IPS-20b (cell line): ENCODE results near the gene GNG3.

Source experiments
- H3K27ac ChIP-seq: one replicate; pipeline ENCODE4 v1.5.1; 2013; ENCODE audit warnings: low read length
- H3K27me3 ChIP-seq: 2 replicates; pipeline ENCODE4 v1.6.1; 2013; ENCODE audit warnings: mild to moderate bottlenecking, low read length, inconsistent platforms; ENCODE audit not compliant: insufficient read depth
- H3K36me3 ChIP-seq: 2 replicates; pipeline ENCODE4 v1.6.1; 2013; ENCODE audit warnings: low read depth, mild to moderate bottlenecking, inconsistent platforms, low read length, moderate library complexity; ENCODE audit not compliant: insufficient read depth
- H3K4me1 ChIP-seq: 2 replicates; pipeline ENCODE4 v1.6.1; 2013; ENCODE audit warnings: mild to moderate bottlenecking, control low read depth, inconsistent platforms, low read length, moderate library complexity; ENCODE audit not compliant: insufficient read depth
- H3K4me3 ChIP-seq: 2 replicates; pipeline ENCODE4 v1.5.1; 2013; ENCODE audit warnings: mild to moderate bottlenecking, low read length, inconsistent platforms
- H3K9ac ChIP-seq: 2 replicates; pipeline ENCODE4 v1.6.1; 2013; ENCODE audit warnings: low read depth, mild to moderate bottlenecking, inconsistent platforms, low read length, moderate library complexity
- H3K9me3 ChIP-seq: 2 replicates; pipeline ENCODE4 v1.6.1; 2013; ENCODE audit warnings: mild to moderate bottlenecking, low read depth, low read length, inconsistent platforms; ENCODE audit not compliant: insufficient read depth

Gene GNG3

GRCh38 chr11:62707277-62707861 is at the start of gene GNG3, which contains the start of gene BSCL2:
GNG3 (plus strand) TSS chr11:62707676; CDS start chr11:62708296, 620 bp downstream.
BSCL2 (minus strand) TSS chr11:62707424; CDS start chr11:62707195, 229 bp downstream.
- peak within 1 kb of the TSS; percentile 98 for H3K27ac ChIP-seq

DNA sequence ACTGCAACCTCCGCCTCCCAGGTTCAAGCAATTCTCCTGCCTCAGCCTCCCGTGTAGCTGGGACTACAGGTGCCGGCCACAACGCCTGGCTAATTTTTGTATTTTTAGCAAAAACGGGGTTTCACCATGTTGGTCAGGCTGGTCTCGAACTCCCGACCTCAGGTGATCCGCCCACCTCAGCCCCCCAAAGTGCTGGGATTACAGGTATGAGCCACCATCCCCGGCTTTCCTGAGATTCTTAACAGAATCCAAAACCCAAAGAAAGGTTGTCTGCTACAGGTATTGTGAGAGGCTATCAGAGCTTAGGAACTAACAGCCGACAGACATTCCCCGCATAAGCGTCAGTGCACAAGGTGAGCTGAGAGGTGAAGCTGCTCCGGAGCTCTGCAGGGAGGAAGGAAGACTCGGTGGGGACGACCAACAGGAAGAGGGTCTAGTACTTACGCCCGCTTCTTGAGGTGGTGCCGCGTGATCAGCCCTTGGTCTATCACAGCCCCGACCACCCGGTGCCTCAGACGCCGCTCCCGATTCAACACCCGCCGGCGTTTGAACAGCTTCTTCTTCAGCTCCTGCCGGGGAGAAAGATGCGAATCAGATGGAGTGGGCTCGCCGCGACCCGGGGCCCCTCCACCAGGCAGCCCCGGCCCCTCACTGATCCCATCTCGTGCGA is 42.9 kb upstream of the GNG3 start:
- Histone ChIP-seq H3K4me3 (peak overlapping the region; percentile 98), H3K4me1 (peaks cover 10% of the 10 kb centered on the region; the same call in 1 of the 2 replicates), H3K27me3 (no peaks in the 10 kb centered on the region), H3K9me3 (no peaks in the 10 kb centered on the region), H3K36me3 (peaks cover 44% of the 10 kb centered on the region), H3K9ac (peak overlapping the region; percentile 100; the same call in 1 of the 2 replicates), H3K27ac (peak overlapping the region; percentile 68)

More at GRCh38 chr11:62707277-62707861, at the start of gene GNG3, which contains the start of gene BSCL2:
- no peaks in the 10 kb centered on the region for H3K9me3 ChIP-seq
- H3K4me3 ChIP-seq: peak within 1 kb of the TSS; percentile 93
- no peaks in the 10 kb centered on the region for H3K27me3 ChIP-seq
- H3K36me3 ChIP-seq: peaks cover 30% of the 10 kb centered on the region
- peak within 1 kb of the TSS; percentile 88; the same call in 1 of the 2 replicates for H3K9ac ChIP-seq
- peaks cover 24% of the 10 kb centered on the region; the same call in 1 of the 2 replicates for H3K4me1 ChIP-seq

DNA sequence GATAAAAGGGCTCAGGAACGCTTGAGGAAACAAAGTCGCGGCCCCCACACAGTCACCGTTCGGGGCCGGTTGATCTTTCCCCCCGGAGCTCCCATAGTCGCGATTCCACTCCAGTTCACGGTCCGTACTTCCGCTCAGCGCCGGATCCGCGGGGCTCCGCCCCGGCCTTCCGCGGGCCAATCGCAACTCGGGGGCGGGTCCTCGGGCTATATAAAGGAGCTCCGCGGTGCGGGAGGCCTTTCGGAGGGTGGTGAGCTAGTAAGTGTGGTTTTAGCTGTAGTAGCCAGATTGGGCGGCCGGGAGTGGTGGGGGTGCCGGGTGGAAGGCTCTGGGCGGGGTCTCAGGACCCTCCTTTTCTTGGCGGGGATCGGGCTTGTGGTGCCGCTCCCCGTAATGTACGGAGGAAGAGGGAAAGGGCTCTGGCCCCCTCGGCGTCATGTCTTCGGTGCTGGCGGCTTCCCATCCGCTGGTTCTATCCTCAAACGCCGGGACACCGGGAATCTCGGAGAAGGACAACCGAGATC is 42.3 kb upstream of the GNG3 start, which contains the start of the genes C11orf98 and CSKMT:
Gene C11orf98, minus strand, starts transcription at position 136 of the 524 bp plus-strand sequence. Its CDS starts 41 bp downstream, at position 95.
Gene CSKMT, plus strand, starts transcription at position 238 of the 524 bp plus-strand sequence. CDS start 568 bp downstream, outside the sequence.
- peaks cover 10% of the 10 kb centered on the region; the same call in 1 of the 2 replicates for H3K4me1 ChIP-seq
- peaks cover 44% of the 10 kb centered on the region for H3K36me3 ChIP-seq
- peak within 1 kb of the TSS; percentile 100 for H3K9ac ChIP-seq
- no peaks in the 10 kb centered on the region for H3K27me3 ChIP-seq
- no peaks in the 10 kb centered on the region for H3K9me3 ChIP-seq
- H3K4me3 ChIP-seq: peak within 1 kb of the TSS; percentile 98
- H3K27ac ChIP-seq: peak within 1 kb of the TSS; percentile 80

GRCh38 chr11:62665599-62666258 is 41.7 kb upstream of the GNG3 start:
- peaks cover 10% of the 10 kb centered on the region; the same call in 1 of the 2 replicates for H3K4me1 ChIP-seq
- H3K9ac ChIP-seq: peak overlapping the region; percentile 100
- no peaks in the 10 kb centered on the region for H3K27me3 ChIP-seq
- peak overlapping the region; percentile 80 for H3K27ac ChIP-seq
- no peaks in the 10 kb centered on the region for H3K9me3 ChIP-seq
- H3K36me3 ChIP-seq: peaks cover 44% of the 10 kb centered on the region
- peak overlapping the region; percentile 98 for H3K4me3 ChIP-seq

- Histone ChIP-seq H3K27ac (peak overlapping the region; percentile 80), H3K4me1 (peaks cover 10% of the 10 kb centered on the region; the same call in 1 of the 2 replicates), H3K9me3 (no peaks in the 10 kb centered on the region), H3K36me3 (peaks cover 42% of the 10 kb centered on the region), H3K9ac (peak overlapping the region; percentile 100), H3K27me3 (no peaks in the 10 kb centered on the region), H3K4me3 (peak overlapping the region; percentile 98)
These were observed 41.1 kb upstream of the GNG3 start for GRCh38 chr11:62666259-62666926.

DNA sequence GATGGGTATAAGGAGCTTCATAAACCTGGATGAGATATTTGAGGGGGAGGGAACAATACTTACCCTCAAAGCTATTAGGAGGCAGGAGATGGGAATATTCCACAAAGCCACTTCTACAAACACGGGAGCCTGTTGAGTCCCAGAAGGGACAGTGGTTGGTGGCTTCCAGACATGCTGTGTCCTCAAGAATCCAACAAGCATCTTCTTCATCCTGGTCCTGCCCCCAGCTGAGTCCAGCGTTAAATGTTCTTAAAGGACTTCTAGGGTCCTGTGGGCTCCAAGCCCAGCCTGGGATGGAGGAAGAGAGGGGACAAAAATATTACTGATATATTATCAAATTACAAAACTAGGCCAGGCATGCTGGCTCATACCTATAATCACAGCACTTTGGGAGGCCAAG is 40.0 kb upstream of the GNG3 start:
- peaks cover 33% of the 10 kb centered on the region for H3K36me3 ChIP-seq
- no peaks in the 10 kb centered on the region for H3K27me3 ChIP-seq
- no peaks in the 10 kb centered on the region for H3K9me3 ChIP-seq
- peaks cover 10% of the 10 kb centered on the region; the same call in 1 of the 2 replicates for H3K4me1 ChIP-seq
- peak overlapping the region; percentile 80 for H3K27ac ChIP-seq
- peak overlapping the region; percentile 98; the same call in 1 of the 2 replicates for H3K4me3 ChIP-seq
- H3K9ac ChIP-seq: peak overlapping the region; percentile 100; the same call in 1 of the 2 replicates

DNA sequence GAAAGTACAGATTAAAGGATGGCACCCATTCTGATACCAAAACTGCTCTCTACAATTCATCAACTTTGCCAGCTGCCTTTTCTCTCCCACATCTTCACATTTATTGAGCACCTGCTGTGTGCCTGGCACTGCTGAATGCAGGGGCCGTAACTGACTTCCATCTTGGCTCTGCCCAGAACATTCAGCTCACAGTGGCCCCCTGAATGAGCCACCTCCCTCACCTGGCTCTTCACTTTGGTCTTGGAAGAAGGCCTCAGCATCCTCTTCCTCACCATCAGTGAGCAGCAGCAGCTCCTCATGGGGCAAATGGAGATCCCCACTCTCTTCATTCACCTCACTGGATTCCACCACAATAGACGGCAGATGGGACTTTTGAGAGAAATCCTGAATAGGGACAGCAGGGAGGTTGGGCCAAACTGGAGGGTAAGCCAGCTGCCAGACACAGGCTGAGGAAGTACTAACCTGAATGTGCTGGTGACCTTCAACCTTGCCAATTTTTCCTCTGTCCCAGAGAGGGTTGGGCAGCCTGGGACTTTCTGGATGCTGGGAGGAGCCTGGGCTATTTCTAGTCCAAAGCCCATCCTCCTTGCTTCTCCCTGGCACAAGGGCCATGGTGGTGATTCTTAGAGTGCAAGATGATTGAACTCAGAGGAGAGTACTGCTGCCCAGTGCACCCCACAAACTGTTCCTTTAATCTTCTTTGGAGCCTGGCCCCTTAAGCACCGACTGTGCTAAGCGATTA is 37.9 kb upstream of the GNG3 start:
- H3K27me3 ChIP-seq: no peaks in the 10 kb centered on the region
- H3K9ac ChIP-seq: 0 out of 2 replicates have a peak overlapping the region, but pooled peaks have one; percentile 19
- H3K9me3 ChIP-seq: no peaks in the 10 kb centered on the region
- peaks cover 43% of the 10 kb centered on the region for H3K36me3 ChIP-seq
- no peak overlapping the region for H3K27ac ChIP-seq
- no peak overlapping the region for H3K4me3 ChIP-seq
- peaks cover 10% of the 10 kb centered on the region; the same call in 1 of the 2 replicates for H3K4me1 ChIP-seq

GRCh38 chr11:62671236-62671607 is 36.3 kb upstream of the GNG3 start:
- Histone ChIP-seq H3K27me3 (no peaks in the 10 kb centered on the region), H3K27ac (peak overlapping the region; percentile 78), H3K9me3 (no peaks in the 10 kb centered on the region)

DNA sequence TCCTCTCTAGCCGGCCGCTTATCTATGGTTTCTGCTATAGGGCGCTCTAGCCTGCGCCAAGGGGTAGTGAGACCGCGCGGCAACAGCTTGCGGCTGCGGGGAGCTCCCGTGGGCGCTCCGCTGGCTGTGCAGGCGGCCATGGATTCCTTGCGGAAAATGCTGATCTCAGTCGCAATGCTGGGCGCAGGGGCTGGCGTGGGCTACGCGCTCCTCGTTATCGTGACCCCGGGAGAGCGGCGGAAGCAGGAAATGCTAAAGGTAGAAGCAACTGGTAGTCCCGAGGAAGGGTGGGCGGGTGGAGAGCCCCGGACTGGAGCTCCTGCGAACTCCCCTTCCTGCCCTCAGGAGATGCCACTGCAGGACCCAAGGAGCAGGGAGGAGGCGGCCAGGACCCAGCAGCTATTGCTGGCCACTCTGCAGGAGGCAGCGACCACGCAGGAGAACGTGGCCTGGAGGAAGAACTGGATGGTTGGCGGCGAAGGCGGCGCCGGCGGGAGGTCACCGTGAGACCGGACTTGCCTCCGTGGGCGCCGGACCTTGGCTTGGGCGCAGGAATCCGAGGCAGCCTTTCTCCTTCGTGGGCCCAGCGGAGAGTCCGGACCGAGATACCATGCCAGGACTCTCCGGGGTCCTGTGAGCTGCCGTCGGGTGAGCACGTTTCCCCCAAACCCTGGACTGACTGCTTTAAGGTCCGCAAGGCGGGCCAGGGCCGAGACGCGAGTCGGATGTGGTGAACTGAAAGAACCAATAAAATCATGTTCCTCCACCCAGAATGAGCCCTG is 35.7 kb upstream of the GNG3 start, which contains the start of the genes LBHD1 and UQCC3:
Gene LBHD1, minus strand, starts transcription at position 660 of the 782 bp plus-strand sequence. CDS start 2,236 bp downstream, outside the sequence.
Gene UQCC3, plus strand, starts transcription at position 66 of the 782 bp plus-strand sequence. Its CDS starts 73 bp downstream, at position 139.
- H3K4me3 ChIP-seq: peak within 1 kb of the TSS; percentile 88
- peak within 1 kb of the TSS; percentile 97 for H3K9ac ChIP-seq
- H3K27ac ChIP-seq: peak within 1 kb of the TSS; percentile 78
- no peaks in the 10 kb centered on the region for H3K9me3 ChIP-seq
- no peaks in the 10 kb centered on the region for H3K27me3 ChIP-seq
- peaks cover 2% of the 10 kb centered on the region; the same call in 1 of the 2 replicates for H3K4me1 ChIP-seq
- peaks cover 38% of the 10 kb centered on the region for H3K36me3 ChIP-seq

More at GRCh38 chr11:62671236-62671607, 36.3 kb upstream of the GNG3 start:
- H3K4me3 ChIP-seq: peak overlapping the region; percentile 88
- peaks cover 8% of the 10 kb centered on the region; the same call in 1 of the 2 replicates for H3K4me1 ChIP-seq
- H3K9ac ChIP-seq: peak overlapping the region; percentile 97
- peaks cover 38% of the 10 kb centered on the region for H3K36me3 ChIP-seq
